ENCODE measurements around the gene SALL3.

The SALL3 gene

DNA sequence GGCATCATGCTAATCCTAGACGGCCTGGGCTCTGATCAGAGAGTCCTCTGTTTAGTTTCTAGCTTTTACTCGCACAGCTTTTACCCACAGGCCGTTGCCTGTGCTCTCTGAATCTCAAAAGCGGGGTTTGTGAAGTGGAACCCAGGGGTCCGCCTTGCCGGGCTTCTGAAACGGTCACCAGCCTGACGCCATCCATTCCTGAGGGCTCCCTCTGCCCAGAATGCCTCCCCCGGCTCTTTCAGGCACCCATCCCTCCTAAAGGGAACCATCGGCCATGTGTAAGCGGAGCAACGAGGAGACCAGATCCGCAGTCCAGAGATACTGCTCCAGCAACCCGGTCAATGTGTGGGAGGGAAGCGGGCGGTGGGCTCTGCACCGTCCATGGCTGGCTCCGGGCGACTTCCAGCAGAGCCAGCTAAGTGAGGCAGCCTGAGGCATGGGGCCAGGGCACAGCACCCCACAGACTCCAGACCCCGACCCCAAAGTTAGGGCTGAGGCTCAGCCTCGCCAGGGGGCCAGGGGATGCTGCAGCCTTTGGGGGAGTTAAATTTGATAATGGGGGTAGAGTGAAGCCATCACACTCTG is 28.8 kb downstream of the SALL3 start:
- no peak for DNase-seq

- DNase-seq, result no peak
Observed at GRCh38 chr18:79010802-79011201, 31.2 kb downstream of the SALL3 start.

DNA sequence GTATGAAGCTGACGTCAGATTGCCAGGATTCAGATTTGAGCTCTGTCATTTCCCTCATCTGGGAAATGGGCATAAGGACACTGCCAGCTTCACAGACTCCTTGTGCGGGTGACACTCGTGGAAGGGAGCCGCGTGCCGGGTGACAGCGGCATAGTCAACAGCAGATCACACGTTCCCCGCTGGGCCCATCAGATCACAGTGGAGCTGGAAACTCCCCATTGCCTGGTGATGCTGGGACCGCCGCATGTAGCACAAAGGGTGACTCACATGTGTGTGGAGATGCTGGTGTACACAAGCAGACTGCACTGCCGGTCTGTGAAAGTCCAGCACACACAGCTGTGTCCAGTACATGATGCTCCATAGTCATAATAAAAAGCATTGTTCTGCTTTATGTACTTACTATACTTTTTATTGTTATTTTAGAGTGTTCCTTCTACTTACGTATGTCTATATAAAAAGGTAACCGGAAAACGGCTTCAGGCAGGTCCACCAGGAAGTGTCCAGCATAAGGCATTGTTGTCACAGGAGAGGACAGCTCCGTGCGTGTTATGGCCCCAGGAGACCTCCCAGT is 31.8 kb downstream of the SALL3 start:
- no peak for DNase-seq

- no peak for DNase-seq
Observed at GRCh38 chr18:79013869-79014268, 34.3 kb downstream of the SALL3 start.

- DNase-seq, result no peak
Observed at GRCh38 chr18:79018911-79019310, 39.3 kb downstream of the SALL3 start.

- no peak for DNase-seq
Observed at GRCh38 chr18:79019881-79020280, 40.3 kb downstream of the SALL3 start.

DNA sequence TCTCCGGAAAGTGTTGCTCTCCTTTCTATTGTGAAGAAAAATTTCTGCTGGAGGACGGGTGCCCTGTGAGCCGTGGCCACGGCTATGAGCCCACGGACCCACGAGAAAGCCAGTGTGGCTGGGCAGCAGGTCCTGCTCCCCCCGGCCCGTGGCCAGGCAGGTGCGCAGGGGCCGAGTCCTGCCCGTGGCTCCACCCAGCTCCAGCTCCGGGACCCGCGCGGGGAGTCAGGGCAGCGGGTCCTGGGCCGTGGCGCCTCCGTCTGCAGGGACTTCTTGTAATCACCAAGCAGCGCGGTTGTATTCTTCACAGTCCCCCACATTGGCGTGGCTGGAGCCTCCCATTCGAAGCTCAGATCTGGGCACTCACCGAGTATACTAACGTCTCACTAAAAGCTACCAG is 43.0 kb downstream of the SALL3 start:
- no peak for DNase-seq

DNA sequence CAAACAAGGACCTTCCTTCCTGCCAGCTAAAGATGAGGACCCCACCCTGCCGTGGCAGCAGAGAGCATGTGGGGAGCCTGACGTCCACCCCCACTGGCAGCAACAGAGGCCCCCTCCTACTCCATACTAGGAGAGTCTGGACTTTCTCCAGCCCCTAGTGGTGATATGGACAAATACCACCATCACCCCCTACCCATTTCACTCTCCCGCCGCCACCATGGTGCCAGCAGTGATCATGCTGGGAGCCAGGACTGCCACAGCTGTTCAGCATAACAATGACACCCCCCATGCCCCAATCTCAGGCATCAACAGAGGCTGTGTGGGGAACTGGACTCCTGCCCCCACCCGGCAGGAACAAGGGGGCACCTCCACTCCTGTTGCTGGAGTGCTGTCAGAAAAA is 46.9 kb downstream of the SALL3 start:
- DNase-seq, result no peak

DNA sequence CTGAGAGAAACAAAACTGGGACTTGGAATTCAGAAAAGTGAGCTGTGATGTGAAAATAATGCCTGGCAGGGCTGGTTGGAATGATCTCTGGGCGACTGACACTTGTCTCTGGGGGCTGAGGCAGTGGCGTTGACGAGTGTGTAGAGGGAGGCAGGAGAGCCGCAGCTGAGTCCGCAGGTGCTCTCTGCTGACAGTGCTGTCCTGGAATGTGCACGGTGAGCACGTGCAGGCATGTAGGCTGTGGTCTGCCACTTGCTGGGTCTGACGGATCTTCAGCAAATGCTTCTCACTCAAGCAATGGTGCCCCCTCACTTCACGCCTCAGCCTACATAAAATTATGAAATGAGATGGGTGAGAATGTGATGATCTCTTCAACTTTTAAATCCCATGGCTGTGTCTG is 51.1 kb downstream of the SALL3 start:
- DNase-seq, result no peak

- no peak for DNase-seq
Observed at GRCh38 chr18:79042276-79042675, 62.7 kb downstream of the SALL3 start.

DNA sequence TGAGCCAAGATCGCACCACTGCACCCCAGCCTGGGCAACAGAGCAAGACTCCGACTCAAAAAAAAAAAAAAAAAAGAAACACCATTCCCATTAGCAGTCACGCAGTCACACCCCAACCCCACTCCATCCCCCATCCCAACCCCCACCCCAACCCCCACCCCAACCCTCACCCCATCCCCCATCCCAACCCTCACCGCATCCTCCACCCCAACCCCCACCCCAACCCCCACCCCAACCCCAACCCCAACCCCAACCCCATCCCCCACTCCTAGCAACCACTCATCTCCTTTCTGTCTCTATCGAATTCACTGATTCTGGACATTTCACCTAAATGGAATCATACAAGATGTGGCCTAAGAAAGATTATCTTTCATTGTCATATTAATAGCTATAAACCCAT is 63.7 kb downstream of the SALL3 start:
- DNase-seq, result no peak

GRCh38 chr18:79046522-79046921 is 66.9 kb downstream of the SALL3 start:
- DNase-seq, result no peak

DNA sequence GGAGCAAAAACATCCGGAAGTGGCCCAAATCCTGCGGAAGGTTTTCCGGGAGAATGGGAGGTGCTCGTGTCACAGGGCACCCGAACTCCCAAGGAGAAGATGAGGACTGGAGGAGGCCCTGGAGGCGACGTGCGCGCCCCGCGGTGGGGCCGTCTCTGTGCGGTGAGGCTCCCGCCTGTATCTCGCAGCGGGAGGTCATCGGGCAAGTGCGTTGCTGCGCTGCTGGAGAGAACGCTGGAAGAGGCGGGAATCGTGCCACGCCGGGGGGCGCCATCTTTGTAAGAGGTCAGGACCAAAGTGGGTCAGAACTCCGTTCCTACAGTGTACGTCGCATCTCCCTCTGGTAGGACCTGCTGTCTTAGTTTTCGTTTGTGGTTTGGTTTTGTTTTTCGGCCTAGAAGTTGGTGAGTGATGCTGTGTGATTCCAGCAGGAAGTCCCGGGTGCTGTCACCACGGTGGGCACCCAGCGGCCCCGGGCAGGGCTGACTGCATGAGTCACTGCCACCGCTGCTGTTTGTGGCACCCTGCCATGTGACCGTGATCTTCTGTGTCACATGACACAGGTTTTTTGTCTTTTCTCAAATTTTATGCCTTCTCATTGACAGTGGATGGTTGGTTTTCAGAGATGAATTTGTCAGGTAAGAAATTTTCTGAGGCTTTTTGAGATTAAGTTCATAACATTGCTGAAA is 68.1 kb downstream of the SALL3 start:
- no peak for DNase-seq

- no peak for DNase-seq
Observed at GRCh38 chr18:79048245-79048632, 68.6 kb downstream of the SALL3 start.

GRCh38 chr18:79049506-79049905 is 69.9 kb downstream of the SALL3 start:
- no peak for DNase-seq
